Measurements from ENCODE around the gene PEX16.

PEX16 gene

GRCh38 chr11:45899086-45899447 is 18.6 kb downstream of the PEX16 start:
- DNase-seq (ENCODE audit: low read depth in 2 of 2), result no peak

- DNase-seq (ENCODE audit: low read depth in 2 of 2), result no peak
Measured at GRCh38 chr11:45897556-45897955, 20.1 kb downstream of the PEX16 start.

- no peak for DNase-seq (ENCODE audit: low read depth in 2 of 2)
Measured at GRCh38 chr11:45896422-45896984, 21.2 kb downstream of the PEX16 start.

GRCh38 chr11:45895553-45896259 is 22.0 kb downstream of the PEX16 start:
- no peak for DNase-seq (ENCODE audit: low read depth in 2 of 2)

GRCh38 chr11:45894555-45895247 is 23.0 kb downstream of the PEX16 start:
- no peak for DNase-seq (ENCODE audit: low read depth in 2 of 2)

GRCh38 chr11:45892856-45893255 is 24.8 kb downstream of the PEX16 start:
- DNase-seq (ENCODE audit: low read depth in 2 of 2), result no peak

- DNase-seq (ENCODE audit: low read depth in 2 of 2), result no peak
Measured at GRCh38 chr11:45890886-45891550, 26.7 kb downstream of the PEX16 start.

- DNase-seq (ENCODE audit: low read depth in 2 of 2), result no peak
Measured at GRCh38 chr11:45889966-45890365, 27.7 kb downstream of the PEX16 start.

GRCh38 chr11:45889555-45889954 is 28.1 kb downstream of the PEX16 start:
- no peak for DNase-seq (ENCODE audit: low read depth in 2 of 2)

- DNase-seq (ENCODE audit: low read depth in 2 of 2), result no peak
Measured at GRCh38 chr11:45887587-45887986, 30.1 kb downstream of the PEX16 start.

GRCh38 chr11:45886816-45887520 is 30.7 kb downstream of the PEX16 start:
- no peak for DNase-seq (ENCODE audit: low read depth in 2 of 2)

GRCh38 chr11:45885921-45886721 is 31.6 kb downstream of the PEX16 start:
- DNase-seq (ENCODE audit: low read depth in 2 of 2), result no peak

- peak in 1 of 2 donors; percentile 22 for DNase-seq (ENCODE audit: low read depth in 2 of 2)
Measured at GRCh38 chr11:45885274-45885920, 32.3 kb downstream of the PEX16 start, which contains the start of gene MAPK8IP1. TSS of gene MAPK8IP1 (plus strand) at chr11:45885651. CDS start at chr11:45885821, 170 bp downstream.

GRCh38 chr11:45884596-45885185 is 33.0 kb downstream of the PEX16 start:
- DNase-seq (ENCODE audit: low read depth in 2 of 2), result no peak

GRCh38 chr11:45881708-45882368 is 35.8 kb downstream of the PEX16 start:
- no peak for DNase-seq (ENCODE audit: low read depth in 2 of 2)

GRCh38 chr11:45880772-45881570 is 36.7 kb downstream of the PEX16 start:
- DNase-seq (ENCODE audit: low read depth in 2 of 2), result no peak

- no peak for DNase-seq (ENCODE audit: low read depth in 2 of 2)
Measured at GRCh38 chr11:45879803-45880686, 37.6 kb downstream of the PEX16 start.

- no peak for DNase-seq (ENCODE audit: low read depth in 2 of 2)
Measured at GRCh38 chr11:45877845-45878244, 39.8 kb downstream of the PEX16 start.

Measured in stimulated activated CD8-positive, alpha-beta memory T cell treated with anti-CD3 and anti-CD28 coated beads, Interleukin-7, amount 100 ng/mL, for 4 hours (primary cell).